H1 (cell line): ENCODE results near the gene THAP11.

Experiments used
- CTCF ChIP-seq, 3 experiments: IDR thresholded peaks; 1 replicate in 2 of 3; 2 replicates in 1 of 3; pipeline versions ENCODE4 v1.5.1 to v1.6.1; 2011; ENCODE audit warnings: low read length in 3 of 3, mild to moderate bottlenecking in 3 of 3, inconsistent platforms in 2 of 3, low read depth in 1 of 3, moderate library complexity in 1 of 3; ENCODE audit not compliant: insufficient read depth in 1 of 3; ENCODE audit errors: control extremely low read depth in 1 of 3
- SIX5 ChIP-seq: IDR thresholded peaks from 2 replicates; pipeline ENCODE4 v1.6.1; 2011; ENCODE audit warnings: mild to moderate bottlenecking, low read depth, low read length
- USF2 ChIP-seq: IDR thresholded peaks from 2 replicates; pipeline ENCODE4 v1.6.1; 2011; ENCODE audit warnings: low read length, improper control_type of control experiment
- ZNF274 ChIP-seq: IDR thresholded peaks from 2 replicates; pipeline ENCODE4 v1.7.0; 2012; ENCODE audit warnings: low read length, borderline replicate concordance; ENCODE audit errors: extremely low read depth

GRCh38 chr16:67845291-67846062 lies 3.4 kb downstream of the THAP11 start:
- TF ChIP-seq CTCF (IDR thresholded peaks at IDR 0.05; ENCODE audit: control extremely low read depth in 1 of 3, insufficient read depth in 1 of 3, low read depth in 1 of 3, low read length in 3 of 3): no peak
- no peak for TF ChIP-seq SIX5
- TF ChIP-seq USF2: no peak
- no peak for TF ChIP-seq ZNF274
